ENCODE data around the gene OPCML.

Gene OPCML

DNA sequence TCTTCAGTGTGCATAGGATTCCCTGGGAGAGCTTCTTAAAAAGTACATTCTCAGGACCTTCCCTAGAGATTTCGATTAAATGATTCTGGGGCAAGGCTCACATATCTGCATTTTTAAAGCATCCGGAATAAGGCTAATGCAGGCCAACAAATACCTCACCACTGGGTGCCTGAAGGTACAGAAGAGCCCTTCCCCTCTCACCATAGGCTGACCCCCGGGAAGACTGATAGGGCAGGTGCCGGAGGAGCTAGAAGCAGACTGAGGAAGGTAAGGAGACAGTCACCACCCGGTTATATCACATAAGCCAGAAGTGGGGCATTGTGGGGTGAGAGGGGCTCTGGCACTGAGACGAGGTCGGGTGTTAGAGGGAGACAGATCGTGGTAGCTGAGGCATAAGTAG lies 1102.6 kb downstream of the OPCML start:
- H3K9me2 ChIP-seq (replicated peaks; ENCODE audit: insufficient read depth, low read length): no peaks in the 10 kb centered on the region
- DNase-seq: no peak
- no peaks in the 10 kb centered on the region for H4K20me1 ChIP-seq (ENCODE audit: insufficient read depth, low read length)
- no peak overlapping the region for H3K9ac ChIP-seq (ENCODE audit: low read length)
- no peaks in the 10 kb centered on the region for H3F3A ChIP-seq (ENCODE audit: insufficient read depth, low read length)
- no peaks in the 10 kb centered on the region for H3K4me1 ChIP-seq (ENCODE audit: low read length)
- H3K27me3 ChIP-seq (replicated peaks; ENCODE audit: insufficient read depth, low read length): no peaks in the 10 kb centered on the region
- H3K4me3 ChIP-seq (ENCODE audit: low read length): no peak overlapping the region
- H3K4me2 ChIP-seq (ENCODE audit: low read depth, low read length): no peak overlapping the region
- TF ChIP-seq, protein P1, sequence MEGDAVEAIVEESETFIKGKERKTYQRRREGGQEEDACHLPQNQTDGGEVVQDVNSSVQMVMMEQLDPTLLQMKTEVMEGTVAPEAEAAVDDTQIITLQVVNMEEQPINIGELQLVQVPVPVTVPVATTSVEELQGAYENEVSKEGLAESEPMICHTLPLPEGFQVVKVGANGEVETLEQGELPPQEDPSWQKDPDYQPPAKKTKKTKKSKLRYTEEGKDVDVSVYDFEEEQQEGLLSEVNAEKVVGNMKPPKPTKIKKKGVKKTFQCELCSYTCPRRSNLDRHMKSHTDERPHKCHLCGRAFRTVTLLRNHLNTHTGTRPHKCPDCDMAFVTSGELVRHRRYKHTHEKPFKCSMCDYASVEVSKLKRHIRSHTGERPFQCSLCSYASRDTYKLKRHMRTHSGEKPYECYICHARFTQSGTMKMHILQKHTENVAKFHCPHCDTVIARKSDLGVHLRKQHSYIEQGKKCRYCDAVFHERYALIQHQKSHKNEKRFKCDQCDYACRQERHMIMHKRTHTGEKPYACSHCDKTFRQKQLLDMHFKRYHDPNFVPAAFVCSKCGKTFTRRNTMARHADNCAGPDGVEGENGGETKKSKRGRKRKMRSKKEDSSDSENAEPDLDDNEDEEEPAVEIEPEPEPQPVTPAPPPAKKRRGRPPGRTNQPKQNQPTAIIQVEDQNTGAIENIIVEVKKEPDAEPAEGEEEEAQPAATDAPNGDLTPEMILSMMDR (IDR thresholded peaks at IDR 0.05; ENCODE audit: low read length): no peak
- TF ChIP-seq EZH2 (optimal IDR thresholded peaks at IDR 0.05; ENCODE audit: low read depth, low read length) (no peak), EZH2phosphoT487 (IDR thresholded peaks at IDR 0.05; ENCODE audit: low read length) (no peak)
- H3K79me2 ChIP-seq (ENCODE audit: low read length): no peaks in the 10 kb centered on the region
- no peak overlapping the region for H2AFZ ChIP-seq (ENCODE audit: low read length)
- H3K27ac ChIP-seq (ENCODE audit: low read length): no peak overlapping the region
- no peaks in the 10 kb centered on the region for H3K36me3 ChIP-seq (replicated peaks; ENCODE audit: insufficient read depth, low read length)
- no peaks in the 10 kb centered on the region for H3K9me3 ChIP-seq (replicated peaks; ENCODE audit: insufficient read depth, low read length)

DNA sequence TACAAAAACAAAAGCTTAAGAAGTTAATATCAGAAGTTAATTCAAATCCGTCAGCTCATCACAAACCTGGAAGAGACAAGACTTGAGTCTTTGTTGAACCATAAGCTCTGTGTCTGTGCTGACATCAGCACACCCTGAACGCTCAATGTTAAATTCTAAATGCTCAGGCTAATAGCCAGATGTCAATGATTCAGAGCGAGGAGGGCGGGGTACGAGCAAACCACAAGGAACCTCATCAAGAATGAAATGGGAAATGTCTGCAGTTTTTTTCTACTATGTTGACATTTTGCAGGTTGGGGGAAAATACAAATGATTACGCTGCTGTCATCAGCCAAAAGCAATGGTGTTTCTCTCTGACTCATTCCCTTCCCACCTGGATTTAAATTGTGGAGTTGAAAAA lies 1104.7 kb downstream of the OPCML start:
- TF ChIP-seq, protein P1 (IDR thresholded peaks at IDR 0.05; ENCODE audit: low read length): no peak
- no peak for TF ChIP-seq EZH2phosphoT487 (IDR thresholded peaks at IDR 0.05; ENCODE audit: low read length)
- Histone ChIP-seq H2AFZ (ENCODE audit: low read length) (no peak overlapping the region), H3K4me1 (ENCODE audit: low read length) (no peaks in the 10 kb centered on the region), H3K9me2 (replicated peaks; ENCODE audit: insufficient read depth, low read length) (no peaks in the 10 kb centered on the region), H3K4me2 (ENCODE audit: low read depth, low read length) (no peak overlapping the region), H3F3A (ENCODE audit: insufficient read depth, low read length) (no peaks in the 10 kb centered on the region), H3K9me3 (replicated peaks; ENCODE audit: insufficient read depth, low read length) (no peaks in the 10 kb centered on the region), H3K79me2 (ENCODE audit: low read length) (no peaks in the 10 kb centered on the region), H3K9ac (ENCODE audit: low read length) (no peak overlapping the region), H3K4me3 (ENCODE audit: low read length) (no peak overlapping the region), H4K20me1 (ENCODE audit: insufficient read depth, low read length) (no peaks in the 10 kb centered on the region), H3K27me3 (replicated peaks; ENCODE audit: insufficient read depth, low read length) (no peaks in the 10 kb centered on the region), H3K36me3 (replicated peaks; ENCODE audit: insufficient read depth, low read length) (no peaks in the 10 kb centered on the region), H3K27ac (ENCODE audit: low read length) (no peak overlapping the region)
- DNase-seq: no peak

DNA sequence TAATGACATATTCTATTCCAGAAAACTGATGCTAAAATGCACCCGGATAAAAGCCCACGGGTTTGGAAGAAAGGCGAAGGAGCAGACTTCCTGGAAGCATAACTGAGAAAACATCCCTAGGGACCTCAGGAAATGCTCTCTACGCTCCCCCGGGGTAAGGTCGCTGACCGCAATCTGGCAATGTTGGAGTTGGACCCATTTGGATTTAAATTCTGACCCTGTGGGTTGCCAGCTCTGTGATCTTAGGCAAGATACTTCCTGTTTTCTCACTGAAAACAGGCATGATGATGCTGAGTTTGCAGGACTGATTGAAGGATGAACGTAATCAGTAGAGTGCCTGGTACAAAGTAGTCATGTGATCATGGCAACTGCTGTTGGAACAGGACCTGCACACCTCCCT lies 1107.9 kb downstream of the OPCML start:
- H2AFZ ChIP-seq (ENCODE audit: low read length): no peak overlapping the region
- H3K9me2 ChIP-seq (replicated peaks; ENCODE audit: insufficient read depth, low read length): no peaks in the 10 kb centered on the region
- no peaks in the 10 kb centered on the region for H3K9me3 ChIP-seq (replicated peaks; ENCODE audit: insufficient read depth, low read length)
- no peak overlapping the region for H3K9ac ChIP-seq (ENCODE audit: low read length)
- no peaks in the 10 kb centered on the region for H3K27me3 ChIP-seq (replicated peaks; ENCODE audit: insufficient read depth, low read length)
- H3K27ac ChIP-seq (ENCODE audit: low read length): no peak overlapping the region
- H3K36me3 ChIP-seq (replicated peaks; ENCODE audit: insufficient read depth, low read length): no peaks in the 10 kb centered on the region
- no peaks in the 10 kb centered on the region for H3K4me1 ChIP-seq (ENCODE audit: low read length)
- H3K79me2 ChIP-seq (ENCODE audit: low read length): no peaks in the 10 kb centered on the region
- TF ChIP-seq, protein P1 (IDR thresholded peaks at IDR 0.05; ENCODE audit: low read length): no peak
- TF ChIP-seq EZH2 (optimal IDR thresholded peaks at IDR 0.05; ENCODE audit: low read depth, low read length) (no peak), EZH2phosphoT487 (IDR thresholded peaks at IDR 0.05; ENCODE audit: low read length) (no peak)
- no peak overlapping the region for H3K4me3 ChIP-seq (ENCODE audit: low read length)
- H4K20me1 ChIP-seq (ENCODE audit: insufficient read depth, low read length): no peaks in the 10 kb centered on the region
- H3F3A ChIP-seq (ENCODE audit: insufficient read depth, low read length): no peaks in the 10 kb centered on the region
- no peak for DNase-seq
- H3K4me2 ChIP-seq (ENCODE audit: low read depth, low read length): no peak overlapping the region
